HG03135 (cell line): ENCODE measurements around the gene BCAS1.
A peak's percentile ranks its signal among the peaks of the same experiment; 100 is the strongest.
"Not testable (repeated sequence)": the region's sequence is repeated elsewhere in the genome, so short reads cannot be mapped to it uniquely, and the experiment has no call there.

Experiments used
- ATAC-seq: cut with Tn5 transposase; IDR thresholded peaks from one replicate; pipeline ENCODE4 v1.9.1; 2021; ENCODE audit warnings: mild to moderate bottlenecking, moderate library complexity; ENCODE audit not compliant: unreplicated experiment

Gene BCAS1

DNA sequence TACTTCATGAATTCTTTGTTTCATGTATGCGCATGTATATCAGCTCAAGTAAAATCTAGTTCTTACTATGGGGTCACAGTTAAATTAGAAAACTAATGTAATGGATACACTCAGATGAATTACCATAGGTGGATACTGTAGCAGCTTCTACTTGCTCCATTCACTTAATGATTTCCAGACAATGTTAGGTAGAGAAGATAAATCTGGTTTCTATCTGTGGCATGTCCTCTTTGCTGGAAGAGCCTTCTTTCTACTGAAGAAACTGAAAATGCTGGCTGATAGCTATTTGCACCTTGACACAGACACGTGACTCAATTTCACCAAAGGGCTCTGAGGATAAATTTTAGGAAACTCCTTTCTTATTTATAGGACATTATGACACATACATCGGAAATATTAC is 49.5 kb downstream of the BCAS1 start:
- no peak for ATAC-seq

DNA sequence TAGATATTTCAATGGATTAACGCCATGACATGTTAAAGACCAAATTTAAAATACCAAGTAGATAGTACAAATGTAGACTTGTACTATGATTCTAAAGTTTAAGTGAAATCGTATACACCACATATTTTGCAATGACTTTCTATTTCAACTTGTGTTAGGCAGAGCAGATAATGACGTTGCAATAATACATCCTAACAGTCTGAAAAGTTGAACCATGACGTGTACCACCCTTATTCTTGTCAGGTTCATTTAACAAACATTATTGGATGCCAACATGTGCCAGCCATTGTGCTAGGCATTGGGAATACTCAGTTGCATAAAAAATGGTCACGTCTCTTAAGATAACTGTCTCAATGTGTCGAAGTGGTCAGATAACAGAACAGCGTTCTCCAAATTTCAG is 50.0 kb downstream of the BCAS1 start:
- no peak for ATAC-seq

DNA sequence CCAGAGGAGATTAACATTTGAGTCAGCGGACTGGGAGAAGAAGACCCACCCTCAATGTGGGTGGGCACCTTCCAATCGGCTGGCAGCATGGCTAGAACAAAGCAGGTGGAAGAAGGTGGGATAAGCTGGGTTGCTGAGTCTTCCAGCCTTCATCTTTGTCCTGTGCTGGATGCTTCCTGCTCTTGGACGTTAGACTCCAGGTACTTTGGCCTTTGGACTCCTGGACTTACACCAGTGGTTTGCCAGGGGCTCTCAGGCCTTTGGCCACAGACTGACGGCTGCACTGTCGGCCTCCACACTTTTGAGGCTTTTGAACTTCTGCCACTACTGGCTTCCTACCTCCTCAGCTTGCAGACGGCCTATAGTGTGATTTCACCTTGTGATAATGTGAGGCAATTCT is 50.8 kb downstream of the BCAS1 start:
- no peak for ATAC-seq

DNA sequence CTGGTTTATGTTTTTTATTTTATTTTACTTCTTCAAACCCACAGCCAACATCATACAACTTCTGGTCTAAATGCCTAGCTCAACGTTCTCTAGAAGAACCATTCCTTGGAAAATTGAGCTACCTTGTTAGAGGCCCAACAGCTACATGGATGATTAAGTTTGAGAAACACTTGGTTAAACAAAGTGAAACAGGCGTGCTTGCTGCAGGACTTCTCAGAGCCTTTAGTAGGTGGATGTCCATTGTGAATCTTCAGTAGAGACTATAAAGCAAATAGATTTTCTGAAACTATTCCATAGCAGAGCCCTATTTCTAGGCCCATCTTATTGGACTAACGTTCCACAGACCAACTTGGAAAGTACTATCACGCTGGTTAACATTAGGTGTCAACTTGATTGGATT is 51.3 kb downstream of the BCAS1 start:
- ATAC-seq, result no peak

DNA sequence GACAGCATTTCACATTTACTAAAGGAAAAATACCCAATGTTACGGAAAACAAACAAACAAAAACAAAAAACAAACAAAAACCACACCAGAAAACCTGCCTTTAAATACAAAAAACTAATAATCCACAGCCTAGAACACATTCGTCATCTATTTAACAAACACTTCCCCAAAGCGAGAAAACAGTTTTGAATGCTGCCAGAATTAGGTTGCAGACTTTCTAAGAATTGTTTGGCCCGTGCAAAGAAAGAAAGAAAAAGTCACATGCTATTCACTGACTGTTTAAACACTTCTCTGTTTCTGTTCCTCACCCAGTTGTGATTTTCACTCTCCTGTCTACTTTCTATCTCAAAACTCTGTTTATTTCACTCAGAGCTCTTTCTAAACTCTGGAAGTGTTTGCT is 52.5 kb downstream of the BCAS1 start:
- peak; percentile 96 for ATAC-seq

DNA sequence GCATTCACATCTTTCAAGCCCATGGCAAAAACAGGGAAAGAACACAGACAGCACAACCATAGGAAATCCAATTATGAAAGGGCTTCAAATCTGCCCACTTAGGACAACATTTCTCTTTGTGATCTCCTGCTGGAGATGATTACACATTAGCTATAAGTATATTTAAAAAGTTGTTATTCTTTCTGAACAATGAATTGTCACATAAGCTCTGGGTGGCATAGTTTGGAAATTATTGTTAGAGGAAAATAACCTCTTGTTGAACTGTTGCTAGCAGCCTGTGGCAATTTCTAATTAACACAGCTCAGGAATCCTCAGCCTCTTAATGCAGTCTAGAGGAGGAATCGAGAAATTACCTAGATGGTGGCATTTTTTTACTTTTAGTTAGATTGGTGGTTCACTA is 54.9 kb downstream of the BCAS1 start:
- no peak for ATAC-seq

DNA sequence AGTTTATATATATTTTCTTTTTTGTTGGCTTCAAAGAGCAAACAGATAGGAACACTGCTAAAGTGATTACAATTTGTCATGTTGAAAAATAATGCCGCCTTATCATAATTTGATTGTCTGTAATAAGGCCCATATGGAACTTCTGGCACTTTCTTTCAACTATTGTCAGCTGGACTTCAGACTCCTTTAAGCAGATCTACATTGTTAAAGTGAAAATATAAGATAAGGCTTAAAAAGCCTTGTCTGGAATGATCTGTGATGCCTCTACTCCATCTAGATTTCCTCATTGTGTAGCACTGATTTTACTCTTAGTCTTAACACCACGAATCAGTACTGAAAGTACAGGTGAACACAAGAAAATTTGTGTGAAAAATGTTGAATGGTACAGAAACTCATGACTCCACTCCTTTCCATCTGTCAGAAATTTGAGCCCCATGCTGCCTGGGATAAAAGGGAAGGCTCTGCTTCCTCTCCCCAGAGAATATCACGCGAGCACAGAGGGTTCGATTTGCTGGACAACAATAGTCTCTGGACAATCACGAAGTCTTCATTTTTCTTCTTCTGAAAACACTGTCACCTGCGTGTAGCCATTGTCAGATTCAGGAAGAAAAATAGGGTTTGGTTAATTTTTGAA is 56.0 kb downstream of the BCAS1 start:
- ATAC-seq, result no peak

DNA sequence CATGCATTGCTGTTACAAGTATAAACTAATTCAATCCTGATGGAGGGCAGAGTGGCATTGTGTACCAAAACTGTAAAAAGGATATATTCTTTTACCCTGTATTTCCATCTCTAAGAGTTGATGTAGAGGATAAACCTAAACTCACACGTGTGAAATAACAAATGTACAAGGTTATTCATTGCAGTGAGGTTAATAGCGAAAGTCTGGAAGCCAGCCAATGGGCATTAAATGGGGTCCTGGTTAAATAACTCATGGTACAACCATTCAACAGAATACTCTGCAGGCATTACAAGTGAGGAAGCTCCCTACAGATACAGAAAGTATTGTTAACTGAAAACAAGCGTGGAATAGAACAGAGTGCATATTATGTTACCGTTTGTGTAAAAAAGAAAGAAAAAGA is 56.9 kb downstream of the BCAS1 start:
- no peak for ATAC-seq

DNA sequence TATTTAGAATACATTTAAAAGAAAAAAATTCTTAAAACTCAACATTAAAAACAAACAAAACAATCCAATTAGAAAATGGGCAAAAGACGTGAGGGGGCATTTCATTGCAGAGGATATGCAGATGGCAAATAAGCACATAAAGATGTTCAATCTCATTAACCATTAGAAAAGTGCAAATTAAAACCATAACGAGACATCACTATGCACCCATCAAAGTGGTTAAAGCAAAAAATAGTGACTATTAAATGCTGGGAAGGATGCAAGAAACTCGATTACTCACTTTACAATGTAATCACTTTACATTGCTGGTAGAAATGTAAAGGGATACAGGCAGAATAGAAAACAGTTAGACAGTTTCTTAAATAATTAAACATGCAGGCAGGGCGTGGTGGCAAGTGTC is 59.0 kb downstream of the BCAS1 start:
- ATAC-seq, result no peak

DNA sequence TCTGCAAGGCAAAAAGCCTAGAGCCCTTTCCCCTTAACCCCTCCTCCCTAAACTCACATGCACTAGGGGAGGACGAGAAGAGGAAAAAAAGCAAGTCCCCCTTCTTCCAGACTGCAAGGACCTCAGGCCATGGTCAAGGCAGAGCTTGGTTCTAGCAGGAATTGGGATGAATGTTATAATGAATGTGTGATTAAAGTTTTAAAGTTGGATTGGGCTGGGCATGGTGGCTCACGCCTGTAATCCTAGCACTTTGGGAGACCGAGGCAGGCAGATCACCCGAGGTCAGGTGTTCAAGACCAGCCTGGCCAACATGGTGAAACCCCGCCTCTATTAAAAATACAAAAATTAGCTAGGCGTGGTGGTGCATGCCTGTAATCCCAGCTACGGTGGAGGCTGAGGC is 64.2 kb downstream of the BCAS1 start:
- not testable (repeated sequence) for ATAC-seq

DNA sequence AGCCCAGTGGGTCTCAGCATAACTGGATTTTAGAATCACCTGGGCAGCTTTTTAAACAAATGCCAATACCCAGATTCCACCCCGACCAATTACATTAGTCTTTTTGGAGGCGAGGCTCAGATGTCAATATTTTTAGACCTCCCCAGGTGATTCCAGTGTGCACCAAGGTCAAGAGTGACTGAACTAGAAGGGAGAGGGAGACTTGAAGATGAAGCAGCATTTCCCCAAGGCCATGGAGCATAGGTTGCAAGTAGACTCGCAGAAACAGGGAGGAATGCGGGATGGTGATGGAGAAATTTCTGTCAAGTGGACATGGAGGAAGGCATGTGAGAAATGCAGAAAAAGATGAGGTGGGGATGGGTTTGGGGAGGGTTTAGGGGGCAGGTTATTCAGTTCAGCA is 64.9 kb downstream of the BCAS1 start:
- ATAC-seq, result no peak

DNA sequence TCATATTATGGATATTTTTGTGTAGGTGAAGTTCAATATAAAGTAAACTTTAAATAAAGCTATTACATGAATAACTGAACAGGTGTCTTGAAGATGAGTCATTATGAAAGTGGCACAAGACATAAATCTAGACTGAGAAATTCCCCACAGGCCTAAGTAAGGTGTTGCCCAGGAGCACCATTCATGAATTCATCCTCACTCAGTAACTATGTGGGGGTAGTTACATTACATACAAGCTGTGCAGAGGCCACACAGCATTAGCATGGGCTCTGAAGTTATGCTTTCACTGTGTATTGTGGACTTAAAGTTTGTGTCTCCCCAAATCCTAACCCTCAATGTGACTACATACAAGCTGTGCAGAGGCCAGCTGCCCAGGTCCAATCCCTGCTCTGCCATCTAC is 65.9 kb downstream of the BCAS1 start:
- ATAC-seq, result peak; percentile 98

DNA sequence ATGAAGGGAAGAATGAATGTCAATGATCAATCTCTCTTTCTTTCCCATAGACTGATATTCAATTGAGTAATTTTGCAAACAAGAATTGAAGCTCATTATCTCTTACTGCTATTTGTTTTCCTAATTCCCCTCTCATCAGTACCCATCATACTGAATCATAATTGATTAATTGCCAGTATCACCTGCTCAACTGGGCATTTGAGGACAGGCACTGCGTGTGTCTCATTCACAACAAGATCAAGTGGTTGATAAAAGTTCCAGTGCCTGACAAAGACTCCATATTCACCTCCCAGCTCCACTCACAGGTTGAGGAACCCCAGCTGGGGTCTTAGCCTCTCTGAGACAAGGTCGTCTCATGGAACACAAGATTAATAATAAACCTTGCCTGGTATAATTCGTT is 67.7 kb downstream of the BCAS1 start:
- no peak for ATAC-seq

DNA sequence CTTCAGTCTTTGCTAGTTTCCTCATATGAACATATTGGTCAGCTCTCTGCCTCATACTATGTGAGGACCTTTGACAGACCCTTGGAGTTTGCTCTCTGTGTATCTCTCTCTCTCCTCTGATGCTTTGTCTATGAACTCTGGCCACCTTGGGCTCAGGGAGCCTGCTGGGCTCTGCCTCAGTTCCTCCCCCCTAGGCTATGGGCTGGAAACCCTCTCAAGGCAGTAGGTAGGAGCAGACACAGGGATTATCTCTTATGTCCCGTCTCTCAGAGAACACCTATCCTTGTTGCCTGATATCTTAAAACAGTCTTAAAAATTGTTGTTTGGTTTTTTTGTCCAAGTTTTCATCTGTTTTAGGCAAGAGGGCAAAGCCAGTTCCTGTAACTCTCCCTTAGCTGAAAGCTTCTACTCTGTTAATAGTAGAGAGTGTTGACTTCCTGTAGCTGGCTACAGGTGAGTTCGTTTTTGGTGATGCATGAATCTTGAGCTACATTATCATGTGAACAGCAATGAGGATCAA is 68.3 kb downstream of the BCAS1 start:
- ATAC-seq, result no peak

DNA sequence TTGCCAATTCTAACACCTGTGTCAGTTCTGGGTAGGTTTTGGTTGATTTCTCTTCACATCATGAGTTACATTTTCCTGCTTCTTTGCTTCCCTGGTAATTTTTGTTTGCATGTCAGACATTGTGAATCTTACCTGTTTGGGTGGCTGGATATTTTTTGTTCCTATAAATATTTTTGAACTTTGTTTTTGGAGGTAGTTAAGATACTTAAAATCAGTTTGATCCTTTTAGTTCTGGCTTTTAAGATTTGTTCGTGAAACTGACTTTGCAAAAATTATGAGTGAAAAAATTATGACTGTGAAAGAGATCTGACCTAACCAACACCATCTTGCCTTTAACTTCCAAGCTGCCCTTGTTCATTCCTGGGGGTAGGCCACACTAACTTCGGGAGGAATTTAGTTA is 69.5 kb downstream of the BCAS1 start:
- no peak for ATAC-seq

DNA sequence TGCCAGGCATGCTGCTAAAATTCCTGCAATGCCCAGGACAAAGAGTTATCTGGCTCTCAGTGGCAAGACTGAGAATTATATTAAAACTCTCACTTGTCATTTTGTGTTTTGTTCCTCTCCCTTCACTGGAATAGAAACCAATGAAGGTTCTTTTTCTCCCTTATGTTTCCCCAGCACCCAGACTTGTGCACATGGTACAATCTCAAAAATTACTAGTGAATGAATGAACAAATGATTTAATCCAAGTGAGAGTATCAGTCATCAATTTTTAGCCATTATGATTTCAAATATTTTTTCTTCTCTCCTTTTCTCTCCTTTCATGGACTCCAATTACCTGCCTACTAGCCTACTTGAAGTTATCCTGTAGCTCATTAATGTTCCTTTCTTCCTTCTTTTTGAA is 70.1 kb downstream of the BCAS1 start:
- ATAC-seq, result no peak

DNA sequence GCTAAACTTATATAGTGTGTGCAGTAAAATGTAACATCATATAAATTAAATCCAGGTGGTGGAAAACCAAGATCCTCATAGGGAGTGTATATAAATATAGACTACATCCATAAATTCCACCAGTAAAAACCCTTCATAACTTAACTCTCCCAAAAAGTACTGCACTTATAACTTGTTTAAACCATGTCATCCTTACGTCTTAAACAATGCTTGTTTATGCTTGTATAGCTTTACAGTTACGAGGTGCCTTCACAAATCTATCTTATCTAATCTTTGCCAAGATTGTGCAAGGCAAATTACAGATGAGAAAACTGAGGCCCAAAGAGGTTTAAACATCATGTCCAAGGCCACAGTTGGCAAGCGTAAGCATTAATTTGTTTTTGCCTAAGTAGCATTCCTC is 71.3 kb downstream of the BCAS1 start:
- no peak for ATAC-seq

DNA sequence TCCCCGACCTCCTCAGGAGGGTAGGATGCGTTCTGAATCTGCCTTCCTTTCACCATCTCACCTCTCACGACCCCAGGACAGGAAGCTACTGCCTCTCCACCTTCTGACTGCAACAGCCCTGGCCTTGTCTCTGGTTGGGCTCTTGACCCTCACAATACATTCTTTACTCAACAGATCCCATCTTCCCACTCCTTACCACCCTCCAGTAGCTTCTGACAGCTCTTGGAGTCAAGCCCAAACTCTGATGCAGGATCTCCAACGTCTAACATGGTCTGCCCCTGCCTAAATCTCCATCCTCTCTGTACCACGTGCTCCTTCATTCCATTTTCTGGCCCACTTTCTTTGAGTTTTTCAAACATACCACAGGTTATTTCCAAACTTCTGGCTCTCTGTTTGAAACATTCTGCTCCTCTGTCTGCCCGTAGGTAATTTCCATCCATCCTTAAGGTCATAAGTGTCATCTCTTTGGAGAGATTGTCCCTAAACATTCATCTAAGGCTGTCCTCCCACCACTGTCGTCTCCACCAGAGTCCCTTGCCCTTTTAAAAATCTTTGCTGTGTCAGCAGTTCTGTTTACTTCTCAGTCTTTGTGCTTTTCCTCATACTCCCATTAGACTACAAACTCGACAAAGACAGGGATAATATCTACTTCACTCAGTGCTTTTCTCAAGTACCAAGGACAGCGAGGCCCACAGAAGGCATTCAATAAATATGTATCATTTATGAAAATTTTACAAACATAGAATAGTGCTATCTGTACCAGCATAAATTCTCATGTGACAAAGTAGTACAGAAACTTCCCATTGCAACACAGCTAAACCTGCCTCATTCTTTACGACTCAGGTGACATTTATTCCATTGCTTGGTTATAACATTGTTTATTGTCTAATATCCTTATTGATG is 73.6 kb downstream of the BCAS1 start:
- ATAC-seq, result no peak

DNA sequence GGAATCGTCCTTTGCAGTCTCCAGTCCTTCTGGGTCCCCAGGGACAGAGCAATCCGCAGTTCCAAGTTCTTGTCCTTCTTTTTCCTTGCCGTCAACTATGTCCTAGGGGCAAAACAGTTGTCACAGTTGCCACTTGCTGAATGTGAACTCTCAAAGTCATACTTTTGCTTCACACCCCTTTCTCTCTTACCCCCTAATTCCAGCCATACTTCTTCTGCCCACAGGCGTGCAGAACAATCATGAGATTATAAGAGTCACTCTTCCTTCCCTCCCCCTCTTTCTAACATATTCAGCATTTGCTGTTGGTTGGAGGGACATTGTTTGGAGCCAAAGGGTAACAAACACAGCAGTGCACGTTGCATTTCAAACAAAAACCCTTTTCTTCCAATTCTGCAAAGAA is 74.4 kb downstream of the BCAS1 start:
- no peak for ATAC-seq

DNA sequence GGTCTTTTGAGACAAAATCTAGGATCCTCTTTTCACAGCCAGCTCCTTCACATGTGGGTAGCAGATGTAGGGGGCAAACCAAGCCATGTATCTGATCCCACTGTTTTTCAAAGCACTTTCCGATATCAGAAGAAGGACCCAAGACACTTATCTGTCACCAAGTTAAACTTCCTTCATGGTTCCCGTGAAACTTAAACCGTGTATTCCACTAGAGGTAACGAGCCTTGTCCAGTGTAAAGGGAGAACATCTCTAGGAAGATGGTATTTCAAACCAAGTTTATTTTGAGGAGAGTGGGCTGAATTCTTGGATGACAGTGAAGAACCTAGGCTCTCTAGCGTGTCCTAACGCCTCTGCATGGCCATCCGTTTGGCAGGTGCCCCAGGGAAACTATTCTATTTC is 76.3 kb downstream of the BCAS1 start:
- ATAC-seq, result no peak

DNA sequence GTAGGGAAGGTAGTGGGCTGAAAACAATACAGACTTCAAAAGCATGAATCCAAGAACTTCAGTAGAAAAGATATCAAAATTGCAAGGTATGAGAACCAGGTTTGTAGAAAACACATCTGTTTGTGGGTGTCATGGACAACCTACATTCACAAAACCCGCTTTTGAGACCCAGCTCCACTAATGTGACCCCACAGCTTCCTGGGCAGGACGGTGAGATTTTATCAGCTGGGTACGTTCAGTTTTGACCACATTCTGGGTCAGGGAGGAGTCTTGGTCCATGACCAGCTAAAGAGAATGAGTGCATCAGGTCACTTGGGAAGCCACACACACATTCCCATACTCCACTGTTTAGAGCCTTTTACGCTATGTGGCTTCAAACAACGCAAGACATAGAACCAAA is 77.1 kb downstream of the BCAS1 start:
- no peak for ATAC-seq

DNA sequence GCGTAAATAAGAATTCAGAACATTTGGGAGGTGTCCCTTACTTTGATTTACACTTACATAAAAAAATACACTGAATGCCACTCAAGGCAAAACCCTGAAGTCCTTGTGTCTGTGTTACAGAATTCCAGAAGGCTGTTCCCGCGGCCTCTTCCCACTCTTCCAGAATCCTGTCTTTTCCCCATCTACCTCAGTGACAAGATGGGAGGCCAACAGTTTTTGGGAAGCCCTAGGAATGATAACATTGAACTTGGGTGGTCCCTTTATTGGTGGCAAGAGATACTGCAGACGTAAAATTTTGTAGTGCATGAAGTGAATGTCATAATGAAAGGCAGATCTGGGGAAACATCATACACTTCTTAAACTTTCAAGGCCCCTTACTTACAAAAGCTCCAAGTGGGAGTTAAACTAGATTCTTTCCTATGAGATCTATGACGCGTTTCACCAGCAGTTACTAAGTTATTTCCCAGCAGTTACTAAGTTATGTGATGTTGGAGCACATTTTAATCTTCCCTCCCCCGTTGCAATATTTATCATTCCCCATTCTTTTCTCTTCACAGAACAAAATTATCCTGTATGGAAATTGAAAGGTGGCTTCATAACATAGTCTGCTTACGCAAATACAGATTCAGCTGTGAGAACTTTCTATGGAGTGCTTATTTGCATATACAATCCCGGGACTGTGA is 79.5 kb downstream of the BCAS1 start:
- no peak for ATAC-seq
